ENCODE data around the gene MYO5B.

DNA sequence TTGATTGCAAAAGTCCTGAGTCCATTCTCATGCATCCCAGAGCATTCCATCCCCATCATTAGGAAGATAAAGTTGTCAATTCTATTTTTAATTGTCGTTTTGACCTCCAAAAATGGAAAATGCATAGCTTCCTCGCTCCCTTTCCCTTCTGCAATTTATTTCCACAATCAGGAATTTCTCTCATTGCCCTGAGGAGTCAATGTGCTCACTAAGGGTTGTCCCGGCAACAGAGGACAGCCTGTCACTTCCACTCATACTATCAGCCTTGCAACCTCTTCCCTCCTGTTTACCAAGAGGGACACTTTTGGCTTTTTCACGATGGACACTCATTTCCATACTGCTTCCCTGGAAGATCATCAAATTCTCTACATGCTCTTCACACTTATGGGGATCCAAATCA, 164.8 kb downstream of the MYO5B start:
- TF ChIP-seq, protein P1, sequence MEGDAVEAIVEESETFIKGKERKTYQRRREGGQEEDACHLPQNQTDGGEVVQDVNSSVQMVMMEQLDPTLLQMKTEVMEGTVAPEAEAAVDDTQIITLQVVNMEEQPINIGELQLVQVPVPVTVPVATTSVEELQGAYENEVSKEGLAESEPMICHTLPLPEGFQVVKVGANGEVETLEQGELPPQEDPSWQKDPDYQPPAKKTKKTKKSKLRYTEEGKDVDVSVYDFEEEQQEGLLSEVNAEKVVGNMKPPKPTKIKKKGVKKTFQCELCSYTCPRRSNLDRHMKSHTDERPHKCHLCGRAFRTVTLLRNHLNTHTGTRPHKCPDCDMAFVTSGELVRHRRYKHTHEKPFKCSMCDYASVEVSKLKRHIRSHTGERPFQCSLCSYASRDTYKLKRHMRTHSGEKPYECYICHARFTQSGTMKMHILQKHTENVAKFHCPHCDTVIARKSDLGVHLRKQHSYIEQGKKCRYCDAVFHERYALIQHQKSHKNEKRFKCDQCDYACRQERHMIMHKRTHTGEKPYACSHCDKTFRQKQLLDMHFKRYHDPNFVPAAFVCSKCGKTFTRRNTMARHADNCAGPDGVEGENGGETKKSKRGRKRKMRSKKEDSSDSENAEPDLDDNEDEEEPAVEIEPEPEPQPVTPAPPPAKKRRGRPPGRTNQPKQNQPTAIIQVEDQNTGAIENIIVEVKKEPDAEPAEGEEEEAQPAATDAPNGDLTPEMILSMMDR (IDR thresholded peaks at IDR 0.05) = no peak
- TF ChIP-seq POLR2A (IDR thresholded peaks at IDR 0.05) = no peak

Data from esophagus squamous epithelium (tissue), 4 donors.